ENCODE measurements around the gene PARP1. TPM values are rescaled to one million over a fixed set of nuclear protein-coding genes. Genes with fewer than 3 reads are reported as not detected.

The PARP1 gene
- polyA plus RNA-seq, 3 donors: 17.7 to 30.0 (median 23.3) TPM

GRCh38 chr1:226360106-226360746, 47.7 kb downstream of the PARP1 start:
- Histone ChIP-seq H3K27ac (ENCODE audit: low read depth in 1 of 2, low read length in 2 of 2) (no peak overlapping the region), H3K4me2 (replicated peaks; ENCODE audit: extremely low read depth, low read length, poor library complexity, severe bottlenecking) (no peak overlapping the region), H3K4me1 (ENCODE audit: control insufficient read depth in 1 of 2, insufficient read depth in 2 of 2, low read length in 2 of 2) (no peaks in the 10 kb centered on the region), H3K36me3 (replicated peaks in 1 of 2; ENCODE audit: control insufficient read depth in 1 of 2, insufficient read depth in 2 of 2, low read length in 2 of 2) (peaks cover 66 to 96% of the 10 kb centered on the region in 2 donors), H3K9me3 (replicated peaks in 1 of 2; ENCODE audit: control insufficient read depth in 1 of 2, insufficient read depth in 1 of 2, low read length in 2 of 2) (no peaks in the 10 kb centered on the region), H3K4me3 (replicated peaks in 1 of 3; ENCODE audit: low read depth in 2 of 3, low read length in 3 of 3) (no peak overlapping the region), H2AFZ (ENCODE audit: insufficient read depth, low read depth, low read length, poor library complexity, severe bottlenecking) (no peak overlapping the region), H4K20me1 (ENCODE audit: insufficient read depth, low read length) (no peaks in the 10 kb centered on the region), H3K9ac (ENCODE audit: insufficient read depth, low read length, poor library complexity, severe bottlenecking) (no peak overlapping the region), H3K79me2 (ENCODE audit: insufficient read depth, low read length) (no peaks in the 10 kb centered on the region), H3K27me3 (ENCODE audit: control insufficient read depth in 2 of 2, insufficient read depth in 2 of 2, low read length in 2 of 2) (no peaks in the 10 kb centered on the region)
- no peak for TF ChIP-seq CTCF (IDR thresholded peaks at IDR 0.05)
- WGBS (ENCODE audit: insufficient coverage): 97% methylated on average over 3 of the region's 8 CpGs
- H3K27me3 Mint-ChIP-seq (ENCODE audit: low read depth in 3 of 3): no peaks in the 10 kb centered on the region
- no peak overlapping the region for H3K4me3 Mint-ChIP-seq
- no peak for DNase-seq
- H3K27ac Mint-ChIP-seq: no peak overlapping the region
- no peaks in the 10 kb centered on the region for H3K9me3 Mint-ChIP-seq
- H3K36me3 Mint-ChIP-seq: peaks cover 77 to 82% of the 10 kb centered on the region in 2 donors
- intact Hi-C loops (cut with micrococcal nuclease): no loop called here
- no peaks in the 10 kb centered on the region for H3K4me1 Mint-ChIP-seq

GRCh38 chr1:226357416-226357815, 50.5 kb downstream of the PARP1 start:
- Histone ChIP-seq H3K79me2 (ENCODE audit: insufficient read depth, low read length) (no peaks in the 10 kb centered on the region), H2AFZ (ENCODE audit: insufficient read depth, low read depth, low read length, poor library complexity, severe bottlenecking) (no peak overlapping the region), H3K4me1 (ENCODE audit: control insufficient read depth in 1 of 2, insufficient read depth in 2 of 2, low read length in 2 of 2) (no peaks in the 10 kb centered on the region), H3K36me3 (replicated peaks in 1 of 2; ENCODE audit: control insufficient read depth in 1 of 2, insufficient read depth in 2 of 2, low read length in 2 of 2) (peaks cover 38 to 70% of the 10 kb centered on the region in 2 donors), H3K27ac (ENCODE audit: low read depth in 1 of 2, low read length in 2 of 2) (no peak overlapping the region), H3K9ac (ENCODE audit: insufficient read depth, low read length, poor library complexity, severe bottlenecking) (no peak overlapping the region), H3K4me2 (replicated peaks; ENCODE audit: extremely low read depth, low read length, poor library complexity, severe bottlenecking) (no peak overlapping the region), H3K4me3 (replicated peaks in 1 of 3; ENCODE audit: low read depth in 2 of 3, low read length in 3 of 3) (no peak overlapping the region), H3K27me3 (ENCODE audit: control insufficient read depth in 2 of 2, insufficient read depth in 2 of 2, low read length in 2 of 2) (no peaks in the 10 kb centered on the region), H3K9me3 (replicated peaks in 1 of 2; ENCODE audit: control insufficient read depth in 1 of 2, insufficient read depth in 1 of 2, low read length in 2 of 2) (no peaks in the 10 kb centered on the region), H4K20me1 (ENCODE audit: insufficient read depth, low read length) (no peaks in the 10 kb centered on the region)
- Mint-ChIP-seq H3K4me3 (no peak overlapping the region), H3K27ac (peak overlapping the region in 1 of 7 donors; percentile 59), H3K4me1 (no peaks in the 10 kb centered on the region), H3K9me3 (no peaks in the 10 kb centered on the region), H3K27me3 (ENCODE audit: low read depth in 3 of 3) (no peaks in the 10 kb centered on the region), H3K36me3 (peaks cover 50 to 54% of the 10 kb centered on the region in 2 donors)
- no CpG with 5 or more reads among the region's 2 CpGs for WGBS (ENCODE audit: insufficient coverage)
- intact Hi-C loops (cut with micrococcal nuclease): no loop called here
- DNase-seq: no peak
- TF ChIP-seq CTCF (IDR thresholded peaks at IDR 0.05): no peak

Data from CD14-positive monocyte (primary cell).